HEK293T (cell line): Measurements from ENCODE around the gene ATAD3C.

Experiments
- CTCF ChIA-PET: fragments of 350-600 bp; formaldehyde crosslinking; extraction: SDS; loops from one replicate; lab custom pipeline; 2021; ENCODE audit warnings: antibody characterized with exemption, inconsistent platforms; lab: Yijun Ruan, JAX
- POLR2A ChIA-PET: fragments of 350-600 bp; formaldehyde crosslinking; extraction: SDS; loops from one replicate; lab custom pipeline; 2020; ENCODE audit warnings: antibody characterized with exemption, inconsistent platforms; lab: Yijun Ruan, JAX
- DNase-seq: peaks from one replicate; pipeline ENCODE4 v3.0.0; 2012; ENCODE audit warnings: mixed read lengths; ENCODE audit errors: extremely low spot score
- ARNT ChIP-seq: fragments of 450-650 bp; IDR thresholded peaks from 2 replicates; pipeline ENCODE4 v1.6.1; 2017; ENCODE audit warnings: mild to moderate bottlenecking
- BHLHE40 ChIP-seq: fragments of 450-650 bp; IDR thresholded peaks from 2 replicates; pipeline ENCODE4 v1.6.1; 2016; ENCODE audit warnings: mild to moderate bottlenecking, moderate library complexity, borderline replicate concordance
- CTBP1 ChIP-seq: fragments of 450-650 bp; IDR thresholded peaks from 2 replicates; pipeline ENCODE4 v1.6.1; 2016; ENCODE audit warnings: borderline replicate concordance
- ELF4 ChIP-seq: fragments of 450-650 bp; IDR thresholded peaks from 2 replicates; pipeline ENCODE4 v1.6.1; 2017; ENCODE audit warnings: antibody characterized with exemption
- FOXA1 ChIP-seq: fragments of 450-650 bp; IDR thresholded peaks from 2 replicates; pipeline ENCODE4 v1.6.1; 2016; ENCODE audit warnings: mild to moderate bottlenecking
- FOXK2 ChIP-seq: fragments of 450-650 bp; IDR thresholded peaks from 2 replicates; pipeline ENCODE4 v1.6.1; 2016; ENCODE audit warnings: mild to moderate bottlenecking
- FOXM1 ChIP-seq: fragments of 450-650 bp; IDR thresholded peaks from 2 replicates; pipeline ENCODE4 v1.6.1; 2017; ENCODE audit warnings: mild to moderate bottlenecking, borderline replicate concordance
- HDGF ChIP-seq: fragments of 450-650 bp; IDR thresholded peaks from 2 replicates; pipeline ENCODE4 v1.6.1; 2017; ENCODE audit warnings: antibody characterized with exemption, borderline replicate concordance
- L3MBTL2 ChIP-seq: fragments of 450-650 bp; conservative IDR thresholded peaks from 2 replicates; pipeline ENCODE4 v1.6.1; 2016; ENCODE audit warnings: mild to moderate bottlenecking
- LEF1 ChIP-seq: fragments of 450-650 bp; IDR thresholded peaks from 2 replicates; pipeline ENCODE4 v1.6.1; 2017; ENCODE audit warnings: mild to moderate bottlenecking, borderline replicate concordance
- NFRKB ChIP-seq: fragments of 450-650 bp; IDR thresholded peaks from 2 replicates; pipeline ENCODE4 v1.6.1; 2016; ENCODE audit warnings: mild to moderate bottlenecking, moderate library complexity
- SP1 ChIP-seq: fragments of 450-650 bp; IDR thresholded peaks from 2 replicates; pipeline ENCODE4 v1.6.1; 2017
- SUZ12 ChIP-seq: fragments of 450-650 bp; IDR thresholded peaks from 2 replicates; pipeline ENCODE4 v1.6.1; 2016; ENCODE audit warnings: mild to moderate bottlenecking
- TARDBP ChIP-seq: fragments of 450-650 bp; IDR thresholded peaks from 2 replicates; pipeline ENCODE4 v1.6.1; 2016
- ZNF384 ChIP-seq: fragments of 450-650 bp; IDR thresholded peaks from 2 replicates; pipeline ENCODE4 v1.6.1; 2016
- TF ChIP-seq, protein P1 (sequence below): fragments of 450-650 bp; IDR thresholded peaks from 2 replicates; pipeline ENCODE4 v1.6.1; 2016

The ATAD3C gene

DNA sequence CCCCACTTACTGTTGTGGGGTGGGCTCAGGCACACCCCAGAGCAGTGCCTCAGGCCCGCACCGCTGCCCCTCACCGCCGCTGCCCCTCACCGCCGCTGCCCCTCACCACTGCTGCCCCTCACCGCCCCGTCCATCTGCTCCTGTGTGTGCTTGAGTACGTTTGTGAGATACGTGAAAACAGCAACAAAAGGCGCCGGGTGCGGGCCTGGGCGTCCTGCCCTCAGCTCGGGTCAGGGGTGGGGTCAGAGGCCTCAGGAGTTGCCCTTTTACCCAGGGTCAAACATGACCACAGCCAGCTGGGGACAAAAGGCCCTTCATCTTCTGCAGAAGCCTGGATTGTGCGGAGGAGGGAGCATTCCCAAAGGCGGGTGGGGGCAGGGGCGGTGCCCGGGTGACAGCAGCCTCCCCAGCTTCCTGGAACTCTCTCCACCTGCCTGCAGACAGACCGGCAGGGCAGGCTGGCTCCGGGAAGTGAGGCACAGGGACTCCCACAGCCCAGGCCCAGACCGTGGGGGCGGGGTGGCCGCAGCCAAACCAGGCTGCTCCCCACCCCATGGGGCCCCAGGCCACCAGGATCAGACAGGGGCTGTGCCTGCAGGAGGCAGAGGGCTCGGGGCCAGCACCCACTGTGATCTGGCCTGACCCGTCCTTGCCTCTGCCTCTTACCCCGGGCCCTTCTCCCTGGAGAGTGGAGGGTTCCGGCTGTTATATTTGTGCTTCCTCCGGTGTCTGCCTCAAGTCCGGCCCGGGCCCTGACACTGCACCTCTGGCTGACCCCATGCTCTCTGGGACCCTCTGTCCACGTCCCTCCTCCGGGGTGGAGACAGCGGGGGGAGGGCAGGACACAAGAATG is 16.3 kb upstream of the ATAD3C start:
- ChIA-PET CTCF (interaction anchor here (0.8 to 3.0 kb wide), 2 partner anchors 8 to 34 kb away, joined by 3 to 13 read pairs; partner anchors contain the start of gene CCNL2), POLR2A (interaction anchor here (1.3 to 2.2 kb wide), 2 partner anchors 25 to 34 kb away, joined by 5 to 10 read pairs; partner anchors contain the start of gene CCNL2)
- DNase-seq, result peak; percentile 10
- TF ChIP-seq FOXA1 (no peak), FOXK2 (no peak), BHLHE40 (no peak)

DNA sequence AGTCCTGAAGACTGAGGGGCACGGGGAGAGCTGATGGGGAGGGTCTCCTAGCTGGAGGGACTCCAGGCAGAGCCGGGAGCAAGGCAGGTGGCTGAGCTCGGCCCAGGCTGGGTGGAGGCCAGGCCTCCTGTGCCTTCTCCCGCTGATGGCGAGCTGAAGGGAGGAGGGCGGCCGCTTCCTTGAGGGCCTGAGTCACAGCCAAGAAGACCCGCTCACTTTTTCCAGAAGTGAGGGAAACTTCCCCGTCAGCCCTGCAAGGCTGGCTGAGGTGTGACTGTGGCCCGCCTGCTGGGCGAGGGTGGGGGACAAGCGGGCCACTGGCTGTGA is 15.7 kb upstream of the ATAD3C start:
- peak; percentile 14 for DNase-seq
- ChIA-PET CTCF (interaction anchor here (0.8 kb wide), 1 partner anchor 35 kb away, joined by 3 read pairs; the partner anchor contains the start of gene CCNL2), POLR2A (interaction anchor here (1.3 to 2.2 kb wide), 2 partner anchors 26 to 35 kb away, joined by 5 to 10 read pairs; partner anchors contain the start of gene CCNL2)
- no peak for TF ChIP-seq ARNT
- TF ChIP-seq FOXA1, result no peak
- no peak for TF ChIP-seq BHLHE40
- TF ChIP-seq FOXK2, result no peak

DNA sequence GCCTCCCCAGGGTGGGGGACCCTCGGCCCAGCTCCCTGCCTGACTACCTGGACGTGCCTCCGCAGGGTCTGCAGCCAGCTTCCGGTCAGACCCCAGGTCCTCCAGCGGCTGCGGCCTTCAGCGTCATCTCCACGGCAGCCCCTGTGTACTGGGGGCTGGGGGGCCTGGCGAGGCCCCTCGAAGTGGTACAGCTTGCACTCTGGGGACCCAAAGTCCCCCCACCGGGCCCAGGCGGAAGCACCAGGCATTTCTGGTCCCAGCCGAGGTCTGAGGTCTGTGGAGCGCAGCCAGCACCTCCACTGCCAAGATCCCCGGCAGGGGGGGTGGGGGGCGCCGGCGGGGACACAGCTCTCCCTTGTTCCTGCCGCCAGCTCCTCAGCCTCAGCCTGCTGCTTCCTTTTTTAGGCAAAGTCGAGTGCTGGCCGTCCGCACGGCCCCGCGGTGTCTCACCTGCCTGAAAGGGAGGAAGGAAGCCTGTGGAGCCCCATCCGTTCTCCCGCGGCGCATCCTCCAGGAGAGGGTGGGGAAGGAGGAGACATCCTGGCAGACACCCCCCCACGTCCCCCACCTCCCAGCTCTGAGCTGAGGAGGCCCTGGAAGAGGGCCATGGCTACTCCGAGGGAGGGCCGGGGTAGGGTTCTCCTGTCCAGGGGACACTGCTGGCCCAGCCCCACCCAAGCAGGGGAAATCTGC is 15.2 kb upstream of the ATAD3C start:
- no peak for TF ChIP-seq L3MBTL2
- TF ChIP-seq TARDBP, result no peak
- TF ChIP-seq FOXM1, result no peak
- TF ChIP-seq CTBP1, result no peak
- no peak for TF ChIP-seq HDGF
- no peak for TF ChIP-seq ELF4
- TF ChIP-seq FOXK2, result no peak
- TF ChIP-seq NFRKB, result no peak
- no peak for TF ChIP-seq BHLHE40
- TF ChIP-seq SUZ12, result no peak
- ChIA-PET CTCF (interaction anchor here (0.8 kb wide), 1 partner anchor 35 kb away, joined by 3 read pairs; the partner anchor contains the start of gene CCNL2), POLR2A (interaction anchor here (1.3 to 2.2 kb wide), 3 partner anchors 26 to 35 kb away, joined by 5 to 10 read pairs (median 5); partner anchors contain the start of gene CCNL2)
- no peak for DNase-seq

DNA sequence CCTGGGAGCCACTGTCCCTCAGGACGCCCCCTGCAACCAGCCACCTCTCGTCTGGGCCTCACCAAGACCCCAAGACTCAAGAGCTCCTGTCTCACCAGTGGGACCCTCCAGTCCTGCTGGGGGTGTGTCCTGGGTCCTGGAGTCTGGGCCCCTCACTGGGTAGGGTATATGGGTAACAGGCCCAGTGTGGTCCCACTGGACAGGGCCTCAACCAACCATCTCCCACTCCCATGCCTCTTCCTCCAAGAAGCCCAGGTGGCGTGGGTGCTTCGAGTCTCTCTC is 14.7 kb upstream of the ATAD3C start:
- CTCF ChIA-PET, result no interaction called here
- peak; percentile 6 for DNase-seq
- TF ChIP-seq, protein P1, sequence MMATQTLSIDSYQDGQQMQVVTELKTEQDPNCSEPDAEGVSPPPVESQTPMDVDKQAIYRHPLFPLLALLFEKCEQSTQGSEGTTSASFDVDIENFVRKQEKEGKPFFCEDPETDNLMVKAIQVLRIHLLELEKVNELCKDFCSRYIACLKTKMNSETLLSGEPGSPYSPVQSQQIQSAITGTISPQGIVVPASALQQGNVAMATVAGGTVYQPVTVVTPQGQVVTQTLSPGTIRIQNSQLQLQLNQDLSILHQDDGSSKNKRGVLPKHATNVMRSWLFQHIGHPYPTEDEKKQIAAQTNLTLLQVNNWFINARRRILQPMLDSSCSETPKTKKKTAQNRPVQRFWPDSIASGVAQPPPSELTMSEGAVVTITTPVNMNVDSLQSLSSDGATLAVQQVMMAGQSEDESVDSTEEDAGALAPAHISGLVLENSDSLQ, result no peak
- TF ChIP-seq NFRKB (no peak), TARDBP (no peak), SUZ12 (no peak), ARNT (no peak), HDGF (no peak), FOXA1 (no peak), LEF1 (no peak), ELF4 (no peak), CTBP1 (no peak), FOXM1 (no peak), FOXK2 (no peak), SP1 (no peak), BHLHE40 (no peak), ZNF384 (no peak), L3MBTL2 (no peak)
- POLR2A ChIA-PET, result interaction anchor here (1.5 to 2.2 kb wide), 2 partner anchors 27 to 36 kb away, joined by 5 to 10 read pairs; partner anchors contain the start of gene CCNL2

DNA sequence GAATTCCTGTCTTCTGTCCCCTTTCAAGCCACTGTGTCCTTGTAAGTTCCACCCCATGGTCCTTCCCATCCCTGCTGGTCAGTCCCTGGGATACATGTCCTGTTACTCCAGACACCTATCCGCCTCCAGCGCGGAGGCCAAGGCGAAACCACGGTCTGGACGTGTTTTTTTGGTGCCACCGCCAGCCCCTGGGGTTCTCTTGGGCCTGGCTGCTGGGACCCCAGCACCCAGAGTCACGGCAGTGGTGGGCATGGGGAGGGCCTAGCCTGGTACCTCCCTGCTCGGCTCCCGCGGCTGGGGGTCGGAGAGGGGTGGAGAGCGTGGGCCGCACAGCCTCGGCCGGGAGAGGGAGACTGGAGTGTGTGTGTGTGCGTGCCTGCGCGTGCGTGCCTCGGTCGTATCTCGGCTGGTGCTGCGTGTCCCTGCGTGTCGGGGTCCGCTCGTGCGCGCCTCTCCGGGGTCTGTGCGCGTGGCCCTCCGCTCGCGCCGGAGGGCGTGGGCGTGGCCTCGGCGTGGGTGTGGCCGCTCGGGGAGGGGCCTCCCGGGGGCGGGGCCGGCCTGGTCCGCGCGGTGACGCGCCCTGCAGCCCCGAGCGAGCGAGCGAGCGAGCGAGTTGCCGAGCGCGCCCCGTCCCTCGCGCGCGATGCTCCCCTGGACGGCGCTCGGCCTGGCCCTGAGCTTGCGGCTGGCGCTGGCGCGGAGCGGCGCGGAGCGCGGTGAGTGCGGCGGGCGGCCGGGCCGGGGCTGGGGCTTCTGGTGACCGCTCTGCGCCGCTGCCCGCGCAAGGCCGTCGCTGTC is 14.2 kb upstream of the ATAD3C start, which contains the start of gene VWA1:
Gene VWA1, plus strand, starts transcription at position 585 of the 798 bp plus-strand sequence. Its CDS starts 59 bp downstream, at position 644.
- CTCF ChIA-PET, result no interaction called here
- DNase-seq, result peak; percentile 92
- TF ChIP-seq HDGF (0 out of 2 replicates have a peak, but pooled peaks have one; percentile 49), NFRKB (no peak)
- TF ChIP-seq, protein P1, result no peak
- POLR2A ChIA-PET, result interaction anchor here (1.5 kb wide), 1 partner anchor 36 kb away, joined by 5 read pairs; the partner anchor contains the start of gene CCNL2

DNA sequence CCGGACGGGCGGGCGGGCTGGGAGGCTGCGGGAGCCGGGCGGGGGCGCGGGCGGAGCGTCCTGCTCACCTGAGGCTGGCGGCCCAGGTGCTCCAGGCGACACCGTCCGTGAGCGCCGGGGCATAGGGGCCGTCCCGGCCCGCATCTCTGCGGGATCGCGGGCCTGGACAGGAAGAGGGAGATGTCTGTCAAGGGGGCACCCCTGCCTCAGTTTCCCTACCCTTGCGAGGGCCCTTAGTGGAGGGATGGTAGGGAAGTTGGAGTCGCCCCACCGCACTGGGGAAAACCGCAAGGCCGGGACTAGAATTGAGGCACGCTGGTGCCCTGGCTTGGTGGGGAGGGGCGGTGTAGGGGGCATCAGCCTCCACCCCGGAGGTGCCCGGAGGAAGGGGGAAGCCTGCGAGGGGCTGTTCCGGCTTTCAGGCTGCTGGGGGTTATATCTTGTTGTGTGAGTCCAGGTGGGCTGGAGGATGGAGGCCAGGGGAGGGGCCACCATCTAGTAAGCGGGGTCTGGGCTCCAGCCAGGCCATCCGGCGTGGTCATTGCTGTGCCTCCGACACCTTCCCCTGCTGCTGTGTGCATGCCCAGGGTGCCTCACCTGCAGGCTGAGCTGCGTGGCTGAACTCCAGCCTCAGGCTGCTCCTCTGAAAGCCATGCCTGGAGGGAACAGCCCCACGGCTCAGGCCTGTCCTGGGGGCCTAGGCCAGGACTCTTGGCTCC is 13.4 kb upstream of the ATAD3C start:
- POLR2A ChIA-PET, result interaction anchor here (1.5 to 3.0 kb wide), 3 partner anchors 29 to 37 kb away, joined by 5 to 15 read pairs (median 9); partner anchors contain the start of genes CCNL2 and MRPL20
- DNase-seq, result peak; percentile 5
- TF ChIP-seq ELF4, result no peak
- TF ChIP-seq, protein P1, result no peak
- TF ChIP-seq L3MBTL2, result no peak
- no peak for TF ChIP-seq SUZ12
- TF ChIP-seq ARNT, result no peak
- no peak for TF ChIP-seq TARDBP
- no peak for TF ChIP-seq LEF1
- TF ChIP-seq BHLHE40, result no peak
- CTCF ChIA-PET, result no interaction called here
